DOHH2 (cell line): ENCODE data around the gene SLC12A6.

ENCODE experiments used
- EZH2phosphoT487 ChIP-seq: fragments of 200-600 bp; sonication (generic); IDR thresholded peaks from 2 replicates; pipeline ENCODE4 v1.6.1; 2017; ENCODE audit warnings: borderline replicate concordance, mild to moderate bottlenecking, antibody characterized with exemption, low read length, moderate library complexity, mixed read lengths
- TF ChIP-seq, protein P1 (sequence below): fragments of 200-600 bp; sonication (generic); IDR thresholded peaks from one replicate; pipeline ENCODE4 v1.5.1; 2014; ENCODE audit warnings: antibody characterized with exemption, mild to moderate bottlenecking, low read depth, low read length; ENCODE audit not compliant: poor library complexity, severe bottlenecking

DNA sequence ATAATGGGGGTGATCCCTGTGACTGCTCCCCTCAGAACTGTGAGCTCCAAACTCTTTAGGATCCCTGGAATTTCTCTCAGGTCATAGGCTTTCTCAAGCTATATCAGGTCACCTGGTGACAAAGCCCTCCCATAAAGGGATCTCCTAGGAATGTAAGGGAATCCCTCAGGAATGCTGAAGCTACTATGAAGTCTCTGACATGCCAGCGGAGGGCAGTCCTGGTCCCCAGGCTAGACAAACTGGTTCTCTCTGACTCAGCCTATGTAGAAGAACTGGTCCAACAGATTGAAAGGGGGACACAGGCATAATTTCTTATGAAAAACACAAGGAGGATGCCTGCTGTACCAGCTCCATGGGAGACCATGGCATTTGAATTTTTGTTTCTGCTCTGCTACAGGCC lies 22.7 kb upstream of the SLC12A6 start:
- TF ChIP-seq, protein P1, sequence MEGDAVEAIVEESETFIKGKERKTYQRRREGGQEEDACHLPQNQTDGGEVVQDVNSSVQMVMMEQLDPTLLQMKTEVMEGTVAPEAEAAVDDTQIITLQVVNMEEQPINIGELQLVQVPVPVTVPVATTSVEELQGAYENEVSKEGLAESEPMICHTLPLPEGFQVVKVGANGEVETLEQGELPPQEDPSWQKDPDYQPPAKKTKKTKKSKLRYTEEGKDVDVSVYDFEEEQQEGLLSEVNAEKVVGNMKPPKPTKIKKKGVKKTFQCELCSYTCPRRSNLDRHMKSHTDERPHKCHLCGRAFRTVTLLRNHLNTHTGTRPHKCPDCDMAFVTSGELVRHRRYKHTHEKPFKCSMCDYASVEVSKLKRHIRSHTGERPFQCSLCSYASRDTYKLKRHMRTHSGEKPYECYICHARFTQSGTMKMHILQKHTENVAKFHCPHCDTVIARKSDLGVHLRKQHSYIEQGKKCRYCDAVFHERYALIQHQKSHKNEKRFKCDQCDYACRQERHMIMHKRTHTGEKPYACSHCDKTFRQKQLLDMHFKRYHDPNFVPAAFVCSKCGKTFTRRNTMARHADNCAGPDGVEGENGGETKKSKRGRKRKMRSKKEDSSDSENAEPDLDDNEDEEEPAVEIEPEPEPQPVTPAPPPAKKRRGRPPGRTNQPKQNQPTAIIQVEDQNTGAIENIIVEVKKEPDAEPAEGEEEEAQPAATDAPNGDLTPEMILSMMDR: no peak
- no peak for TF ChIP-seq EZH2phosphoT487
